ENCODE data around the gene SHMT2.

Gene SHMT2

DNA sequence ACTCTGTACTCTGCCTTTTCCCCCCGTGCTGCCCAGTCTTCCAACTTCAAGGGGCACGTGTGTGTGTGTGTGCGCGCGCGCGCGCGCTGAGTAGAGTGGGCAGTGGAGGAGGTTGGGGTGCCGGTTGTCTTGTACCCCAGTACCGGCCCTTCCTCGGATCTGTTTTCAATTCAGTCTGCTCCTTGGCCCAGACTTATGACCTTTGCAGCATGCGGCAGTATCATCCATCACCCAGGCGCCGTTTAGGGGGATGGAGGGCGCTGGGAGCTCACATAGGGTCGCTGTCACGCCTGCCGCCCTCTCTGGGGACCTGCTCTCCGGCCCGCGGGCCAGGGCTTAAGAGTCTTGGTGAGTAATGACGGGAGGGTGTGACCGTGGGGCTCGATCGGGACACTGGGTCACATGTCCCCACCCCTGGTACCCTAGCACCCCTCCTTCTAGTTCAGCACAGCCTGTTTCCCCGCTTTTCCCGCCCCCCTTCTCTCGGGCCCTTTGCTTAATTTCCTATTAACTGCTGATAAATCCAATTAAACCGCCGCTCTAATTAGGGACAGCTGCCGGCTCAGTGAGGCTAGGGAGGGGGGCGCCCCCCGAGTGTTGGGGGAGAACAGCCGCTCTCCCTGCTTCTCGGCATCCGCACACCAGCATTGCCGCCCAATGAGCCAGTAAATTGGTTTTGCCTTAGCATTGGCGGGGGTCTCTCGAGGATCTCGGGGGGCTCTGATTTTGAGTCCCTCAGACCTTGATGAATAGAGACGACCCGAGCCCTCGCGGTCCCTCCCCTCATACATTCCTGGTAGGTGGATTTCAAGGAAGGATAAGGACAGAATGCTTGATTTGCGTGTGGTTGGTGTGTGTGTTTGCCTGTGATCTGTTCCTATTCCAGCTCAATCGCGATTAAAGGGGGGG, 12.1 kb downstream of the SHMT2 start:
- peak; percentile 49 for DNase-seq

DNA sequence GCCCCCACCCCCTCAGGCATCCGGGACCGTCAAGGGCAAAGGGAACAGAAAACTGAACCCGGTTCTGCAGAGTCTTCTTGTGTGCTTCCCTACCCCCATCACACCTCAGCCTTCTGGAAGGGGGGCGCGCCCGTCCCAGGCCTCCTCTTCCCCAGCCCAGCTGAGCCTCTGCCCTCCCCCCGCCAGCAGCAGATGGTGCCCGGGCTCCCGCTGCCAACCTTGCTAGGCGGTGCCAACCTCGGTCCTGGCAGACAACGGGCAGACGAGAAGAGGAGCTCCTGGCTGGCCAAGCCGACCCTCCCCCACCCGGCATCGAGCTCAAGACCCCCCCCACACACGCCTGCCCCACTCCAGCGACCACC, 12.8 kb downstream of the SHMT2 start:
- peak; percentile 85 for DNase-seq

DNA sequence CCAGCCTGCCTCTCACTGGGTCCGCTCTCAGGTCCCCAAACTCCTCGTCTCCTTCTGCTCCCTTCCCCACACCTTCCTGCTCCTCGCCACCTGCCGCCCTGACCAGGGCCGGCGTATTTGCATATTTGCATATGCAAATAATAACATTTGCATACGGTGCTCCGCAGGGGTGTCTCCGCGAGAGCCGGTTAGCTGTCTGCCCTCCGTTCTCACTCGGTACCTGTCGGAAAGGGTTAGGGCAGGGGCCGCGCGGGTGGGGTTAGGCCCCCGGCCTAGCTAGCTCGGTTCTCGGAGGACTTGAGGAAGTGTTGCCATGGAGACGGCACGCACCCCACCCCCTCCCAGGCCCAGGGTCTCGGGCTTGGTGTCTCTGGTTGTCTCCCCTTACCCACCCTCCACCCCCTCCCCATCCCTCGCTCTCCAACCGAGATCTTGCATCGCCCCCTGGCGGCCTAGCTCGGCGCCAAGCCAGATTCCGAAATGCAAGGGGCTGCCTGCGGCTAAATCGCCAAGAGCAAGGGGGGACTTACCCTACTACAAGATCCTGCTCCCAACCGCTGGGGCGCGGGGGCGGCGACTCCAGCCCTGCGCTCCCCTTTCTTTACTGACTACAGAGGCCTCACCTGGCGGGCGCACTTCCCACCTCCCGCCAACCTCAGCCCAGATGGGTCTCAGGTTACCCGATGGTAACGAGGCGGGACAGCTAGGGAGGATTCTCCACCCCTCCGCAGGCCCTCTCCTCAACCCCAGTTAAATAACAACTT, 13.4 kb downstream of the SHMT2 start:
- peak; percentile 99 for DNase-seq

DNA sequence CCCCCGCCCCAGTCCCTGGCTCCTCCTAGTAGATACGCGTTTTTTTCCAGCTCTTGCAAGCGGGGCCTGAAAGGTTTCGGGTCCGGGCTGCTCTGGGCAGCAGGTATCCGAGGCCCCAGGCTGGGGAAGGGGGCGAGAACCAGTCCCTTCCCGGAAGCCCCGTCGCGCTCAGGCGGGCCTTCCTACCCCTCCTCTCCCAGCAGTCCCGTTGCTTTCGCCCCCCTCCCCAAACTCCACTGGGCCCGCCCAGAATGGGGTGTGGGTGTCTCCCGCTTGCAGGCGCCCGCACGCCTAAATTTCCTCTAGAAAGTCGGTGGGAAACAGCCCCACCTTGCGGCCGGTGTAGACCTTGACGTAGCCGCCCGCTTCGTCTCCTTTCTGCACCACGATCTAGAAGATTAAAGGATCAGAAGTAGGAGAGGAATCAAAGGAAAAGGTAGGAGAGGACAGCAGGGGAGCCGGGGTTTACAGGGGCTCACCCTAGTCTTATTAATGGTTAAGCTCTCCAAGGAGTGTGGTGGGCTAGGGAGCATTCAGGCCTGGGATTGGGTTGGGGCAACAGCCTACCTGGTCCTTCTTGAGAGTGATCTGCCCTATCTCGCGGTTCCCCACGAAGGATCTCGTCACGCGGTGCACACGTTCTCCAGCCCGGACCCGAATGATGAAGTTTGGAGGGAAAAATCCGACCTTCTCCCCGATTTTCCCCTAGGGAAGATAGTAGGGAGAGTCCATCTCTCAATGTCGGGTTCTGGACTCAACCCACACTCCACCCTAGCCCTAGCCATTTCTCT, 14.2 kb downstream of the SHMT2 start:
- DNase-seq = peak; percentile 78

DNA sequence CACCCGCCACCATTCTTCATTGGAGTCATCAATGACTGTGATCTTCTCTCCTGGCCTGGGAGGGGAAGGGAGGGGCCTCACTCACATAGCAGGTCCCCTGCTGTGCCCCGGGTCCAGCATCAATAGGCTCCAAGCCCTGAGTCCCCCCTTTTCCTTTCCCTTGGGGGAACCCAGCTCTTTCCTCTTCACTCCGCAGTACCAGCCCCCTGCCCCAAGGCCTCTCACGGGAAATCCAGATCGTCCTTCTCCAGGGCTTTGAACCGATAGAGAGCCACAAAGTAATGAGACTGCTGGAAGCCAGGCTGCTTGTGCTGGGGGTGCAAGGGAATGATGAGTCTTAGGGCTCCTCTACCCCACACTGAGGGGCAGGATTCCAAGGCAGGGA, 14.8 kb downstream of the SHMT2 start:
- DNase-seq = no peak

DNA sequence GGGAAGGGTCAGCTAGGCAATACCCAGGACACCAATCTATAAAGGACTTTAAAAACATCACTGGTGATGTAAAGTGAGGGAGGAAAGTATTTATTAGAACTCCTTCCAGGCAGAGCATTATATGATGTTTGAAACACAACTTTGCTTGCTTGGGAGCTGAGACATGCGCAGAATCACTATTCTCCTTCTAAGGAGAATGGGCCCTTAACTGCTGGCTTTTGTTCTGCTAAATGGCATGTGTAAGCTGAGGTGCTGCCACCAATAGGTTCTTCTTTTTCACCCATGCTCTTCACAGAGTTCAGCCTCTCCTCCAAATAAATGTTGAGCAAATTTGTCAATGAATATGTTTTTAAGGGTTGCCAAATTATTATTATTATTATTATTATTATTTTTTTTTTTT, 17.5 kb downstream of the SHMT2 start:
- no peak for DNase-seq

DNA sequence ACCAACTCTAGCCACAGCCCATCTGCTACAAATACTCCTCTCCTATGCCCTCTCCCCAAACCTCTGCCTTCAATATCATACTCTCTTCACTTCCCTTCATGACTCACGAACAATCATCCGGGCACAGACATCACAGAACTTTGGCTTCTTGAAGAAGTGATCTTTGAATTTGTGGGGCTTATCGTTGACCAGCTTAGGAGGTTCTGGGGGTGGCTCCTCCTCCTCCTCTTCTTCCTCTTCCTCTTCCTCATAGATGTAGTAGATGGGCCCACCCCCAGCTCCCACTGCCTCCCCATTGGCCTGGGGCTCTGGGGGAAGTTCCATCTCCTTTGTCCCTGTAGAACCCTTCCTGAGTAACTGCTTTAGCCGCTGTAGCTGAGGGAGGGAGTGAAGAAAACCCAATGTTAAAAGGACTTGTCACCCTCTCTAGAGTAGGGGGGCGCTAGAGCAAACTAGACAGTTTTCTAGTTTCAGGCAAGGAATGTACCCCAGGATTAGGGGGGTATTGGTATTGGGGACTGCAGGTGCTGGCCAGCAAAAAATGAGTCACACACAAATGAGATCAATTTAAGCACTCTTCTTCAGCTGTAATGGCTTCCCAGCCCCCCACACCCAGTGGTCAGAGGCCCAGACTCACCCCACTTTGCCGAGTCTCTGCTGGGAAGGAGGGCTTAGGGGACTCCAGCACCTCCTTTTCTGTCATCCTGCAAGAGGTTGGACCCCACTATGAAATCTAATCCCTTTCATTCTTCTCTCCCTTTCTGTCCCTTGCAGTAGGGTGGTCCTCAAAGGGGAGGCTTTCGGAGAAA, 19.6 kb downstream of the SHMT2 start:
- DNase-seq = no peak

DNA sequence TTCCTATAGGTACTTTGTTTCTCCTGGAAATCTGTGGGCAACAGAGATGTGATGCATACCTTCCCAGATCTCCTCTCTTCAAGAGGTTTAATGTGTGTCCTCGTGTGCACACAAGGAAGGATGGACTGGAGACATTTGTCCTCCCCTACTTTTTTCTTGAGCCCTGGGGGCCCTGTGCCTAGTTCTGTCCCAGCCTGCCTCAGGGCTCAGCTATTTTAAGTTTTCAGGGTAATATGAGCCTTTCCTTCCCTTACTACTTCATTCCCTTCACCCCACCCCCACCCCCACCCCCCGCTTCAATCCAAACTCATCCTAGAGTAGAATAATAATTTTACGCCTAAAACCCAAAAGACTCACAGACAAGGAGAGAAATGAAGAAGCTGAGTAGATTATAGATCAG, 21.0 kb downstream of the SHMT2 start:
- no peak for DNase-seq

DNA sequence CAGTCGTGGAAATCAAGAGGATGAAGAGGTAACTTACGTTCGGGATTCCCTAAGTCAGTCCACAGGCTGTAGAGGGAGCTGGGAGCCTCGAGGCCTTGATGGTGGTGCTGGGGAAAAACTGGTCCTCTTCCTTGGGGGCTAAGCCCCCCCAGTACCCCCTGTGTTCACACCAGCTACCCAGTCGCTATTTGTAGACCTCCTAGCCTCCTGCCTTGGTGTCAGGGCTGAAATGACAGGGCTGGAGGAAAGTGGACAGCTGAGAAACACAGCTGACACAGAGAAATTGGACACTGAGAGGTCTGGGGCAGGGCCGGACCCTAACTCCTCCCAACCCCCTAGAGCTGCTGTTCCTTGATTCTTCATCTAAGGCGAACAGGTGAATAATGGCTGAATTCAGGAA, 21.4 kb downstream of the SHMT2 start, which contains the start of gene STAC3:
STAC3 (minus strand) TSS at position 232 of the 400 bp plus-strand sequence. CDS start 1,551 bp downstream, outside the sequence.
- DNase-seq = no peak

DNA sequence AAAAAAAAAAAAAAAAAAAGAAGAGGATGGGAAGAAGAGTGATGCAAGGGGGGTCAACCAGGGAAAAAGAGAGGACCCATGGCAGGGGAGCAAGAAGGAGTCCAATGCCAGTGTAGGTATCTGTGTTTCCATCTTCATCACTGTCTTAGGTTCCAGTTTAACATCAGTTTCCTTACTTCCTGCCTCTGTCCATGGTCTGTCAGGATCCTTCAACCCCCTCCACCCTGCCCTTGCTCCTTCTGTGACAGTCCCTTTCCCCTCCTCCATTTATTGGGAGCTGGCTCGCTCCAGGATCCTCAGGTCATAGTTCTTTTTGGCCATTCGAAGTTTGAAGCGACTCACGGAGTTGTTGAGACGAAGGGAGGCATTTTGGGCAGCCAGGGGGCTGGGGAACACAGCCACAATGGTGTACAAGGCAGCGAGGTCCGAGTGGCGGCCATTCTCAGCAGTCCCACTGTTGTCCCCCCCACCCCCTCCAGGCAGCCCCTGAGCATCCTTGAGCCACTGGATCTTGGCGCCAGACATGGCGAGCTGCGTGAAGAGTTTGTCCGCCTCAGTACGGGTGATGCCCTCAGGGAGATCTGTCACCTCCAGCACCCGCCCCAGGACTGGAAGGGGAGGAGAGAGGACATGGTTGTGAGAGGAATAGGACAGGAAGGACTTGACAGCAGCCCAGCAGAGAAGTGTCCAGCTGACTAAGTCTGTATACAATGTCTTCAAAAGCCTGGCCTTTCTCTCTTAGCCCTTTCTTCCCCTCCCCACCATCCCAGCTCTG, 25.2 kb downstream of the SHMT2 start:
- no peak for DNase-seq

DNA sequence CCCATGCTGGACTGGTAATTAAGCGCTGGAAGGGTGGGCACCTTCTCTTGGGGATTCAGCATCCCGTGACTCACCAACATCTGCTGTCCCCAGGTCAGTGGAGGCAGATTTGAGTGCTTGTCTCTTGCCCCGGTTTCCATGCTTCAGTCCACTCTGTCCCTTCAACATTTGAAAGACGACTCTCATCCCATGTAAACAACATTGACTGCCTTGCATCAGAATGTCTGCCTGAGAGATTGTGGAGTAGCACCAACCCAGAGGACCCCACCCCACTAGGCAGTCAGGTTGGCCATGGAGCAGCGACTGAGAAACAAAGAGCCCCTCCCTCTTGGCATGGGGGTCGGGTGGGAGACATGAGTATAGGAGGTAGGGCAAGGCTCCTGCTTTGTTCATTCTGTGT, 26.4 kb downstream of the SHMT2 start:
- no peak for DNase-seq

DNA sequence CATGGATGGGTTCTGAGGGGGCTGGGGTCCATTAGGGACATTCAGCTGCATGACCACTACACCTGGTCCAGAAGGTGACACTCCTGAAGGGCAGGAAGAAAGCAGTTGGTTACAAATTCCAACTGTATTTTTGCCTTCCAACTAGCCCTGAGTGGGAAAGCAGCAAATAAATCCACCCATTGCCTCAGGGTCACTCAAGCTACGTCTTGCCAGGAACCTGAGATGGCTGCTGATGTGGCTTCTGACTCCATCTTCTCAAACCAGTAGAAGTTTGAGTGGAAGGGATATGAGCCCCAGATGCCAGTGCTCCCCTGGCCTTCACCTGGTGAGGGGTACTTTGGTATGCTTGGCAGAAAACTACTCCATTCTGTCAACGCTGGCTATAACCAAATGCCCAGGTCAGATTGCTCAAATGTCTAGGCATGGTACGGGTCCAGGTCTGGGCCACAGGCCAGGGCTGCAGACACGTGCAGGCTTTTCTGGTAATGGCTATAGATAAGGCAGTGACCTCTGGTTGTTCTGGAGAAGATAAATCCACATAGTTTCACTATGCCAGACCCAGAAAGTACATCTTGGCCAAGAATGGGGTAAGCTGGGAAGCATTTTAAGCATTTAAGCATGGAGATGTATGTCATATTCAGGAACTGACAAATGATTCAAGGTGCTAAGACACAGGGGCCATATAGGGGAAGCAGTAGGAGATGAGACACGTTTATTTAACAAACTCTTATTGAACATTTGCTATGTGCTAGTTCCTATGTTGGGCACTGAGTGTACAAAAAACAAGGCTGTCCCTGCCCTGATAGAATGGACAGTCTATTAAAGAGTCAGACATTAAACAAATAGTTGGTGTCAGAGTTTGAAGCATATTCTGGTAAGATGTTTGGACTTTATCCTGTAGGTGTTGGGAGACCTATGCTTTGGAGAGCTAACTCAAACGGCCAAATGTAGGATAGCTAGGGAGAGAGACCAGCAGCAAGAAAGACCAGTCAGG, 29.8 kb downstream of the SHMT2 start:
- DNase-seq = no peak

DNA sequence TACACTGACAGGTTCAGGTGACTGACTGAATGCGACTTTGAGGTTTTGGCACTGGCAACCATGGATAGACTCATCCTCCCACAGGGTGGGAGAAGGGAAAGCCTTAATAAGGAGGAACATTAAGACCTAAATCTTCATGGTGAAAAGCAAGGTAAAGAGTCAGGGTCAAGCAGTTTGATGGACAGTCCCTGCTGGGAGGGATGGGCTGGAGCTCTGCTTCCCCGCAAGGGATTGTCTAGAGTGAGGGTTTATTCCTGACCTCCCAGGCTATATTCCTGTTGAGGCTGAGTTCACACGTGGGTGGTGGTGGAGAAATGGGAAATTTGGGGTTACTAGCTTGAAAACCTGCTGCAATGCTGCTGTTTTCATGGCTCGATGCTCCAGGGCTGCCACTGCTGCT, 30.9 kb downstream of the SHMT2 start:
- no peak for DNase-seq

DNA sequence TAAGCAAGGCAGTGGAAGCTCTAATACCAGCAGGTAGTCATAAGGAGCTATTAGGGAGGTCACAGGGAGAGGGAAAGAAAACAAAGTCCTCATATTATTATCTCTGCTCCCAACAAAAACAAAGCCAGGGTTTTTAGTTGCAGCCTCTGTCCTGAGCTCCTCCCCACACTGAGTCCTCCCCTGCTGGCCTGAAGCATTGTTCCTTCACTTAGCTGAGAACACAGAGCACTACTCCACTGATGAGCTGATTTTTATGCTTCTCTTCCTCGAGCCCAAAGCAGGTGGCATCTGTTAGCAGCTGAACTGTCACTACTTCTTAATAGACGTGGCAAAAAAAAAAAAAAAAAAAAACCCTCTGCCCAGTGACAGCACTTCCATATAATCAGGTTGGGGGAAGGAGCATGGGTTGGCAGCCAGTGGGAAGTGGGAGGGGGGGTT, 31.9 kb downstream of the SHMT2 start:
- DNase-seq = no peak

DNA sequence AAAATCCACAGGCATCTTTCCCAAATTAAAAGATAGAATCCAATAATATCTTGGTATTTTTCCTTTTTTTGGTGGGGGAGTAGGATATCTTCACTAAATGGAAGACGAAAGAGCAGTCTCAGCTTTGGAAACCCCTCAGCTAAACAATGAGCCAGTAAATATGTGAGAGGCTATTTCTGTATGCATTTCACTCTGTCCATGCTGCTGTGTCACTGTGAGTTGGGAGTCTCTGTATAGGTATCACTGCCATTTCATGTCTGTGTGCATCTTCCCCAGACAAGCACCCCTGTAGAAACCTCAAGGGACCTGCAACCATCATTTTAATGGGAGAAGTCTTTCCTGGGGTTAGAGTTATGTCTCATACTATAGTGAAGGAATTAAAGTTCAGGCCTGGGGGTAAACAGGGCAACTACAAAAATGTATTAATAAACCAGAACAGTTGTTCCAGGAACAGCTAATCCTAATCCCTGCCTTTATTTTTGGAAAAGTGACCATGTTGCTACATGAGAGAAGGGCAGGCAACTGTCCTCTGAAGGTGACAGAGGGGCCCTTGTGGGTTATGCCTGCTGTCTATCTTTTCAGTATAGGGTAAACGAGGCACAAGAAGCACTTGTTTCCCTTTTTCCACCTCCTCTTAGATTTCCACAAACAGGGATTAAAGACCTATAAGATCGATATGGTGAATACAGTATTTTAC, 32.8 kb downstream of the SHMT2 start:
- no peak for DNase-seq

DNA sequence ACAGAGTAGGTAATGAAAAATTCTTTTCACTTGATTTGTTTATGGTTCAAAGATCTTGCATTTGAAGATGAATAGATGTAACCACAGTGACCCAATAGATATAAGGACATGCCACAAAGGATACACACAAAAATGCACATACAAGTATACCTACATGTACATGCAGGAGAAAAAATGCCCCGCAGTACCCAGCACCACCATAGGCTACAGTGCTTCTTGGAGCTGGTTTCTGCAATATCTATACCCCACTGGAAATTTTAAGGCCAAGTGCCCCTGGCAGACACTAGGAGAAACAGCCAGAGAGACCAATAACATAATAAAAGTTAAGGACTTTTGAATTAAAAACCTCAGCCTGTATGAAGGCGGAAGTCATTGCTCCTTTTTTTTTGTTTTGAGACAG, 33.6 kb downstream of the SHMT2 start:
- no peak for DNase-seq

DNA sequence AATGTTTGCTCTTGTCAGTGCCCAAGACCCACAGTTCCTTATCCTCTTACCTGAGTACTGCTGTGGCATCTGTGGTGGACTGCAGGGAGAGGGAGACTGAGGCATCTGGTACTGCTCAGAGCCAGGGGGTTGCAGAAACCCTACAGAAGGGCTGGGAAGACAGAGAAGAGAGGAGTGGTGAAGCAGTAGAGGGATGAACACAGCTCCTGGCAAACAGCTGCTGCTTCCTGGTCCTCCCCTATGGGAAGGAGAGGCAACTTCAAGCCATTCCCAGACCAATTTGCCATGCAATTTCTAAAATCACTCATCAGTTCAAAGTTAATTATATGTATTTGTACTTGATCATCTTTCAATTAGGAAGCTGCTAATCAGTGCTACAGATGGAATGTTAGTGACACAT, 37.2 kb downstream of the SHMT2 start:
- DNase-seq = no peak

DNA sequence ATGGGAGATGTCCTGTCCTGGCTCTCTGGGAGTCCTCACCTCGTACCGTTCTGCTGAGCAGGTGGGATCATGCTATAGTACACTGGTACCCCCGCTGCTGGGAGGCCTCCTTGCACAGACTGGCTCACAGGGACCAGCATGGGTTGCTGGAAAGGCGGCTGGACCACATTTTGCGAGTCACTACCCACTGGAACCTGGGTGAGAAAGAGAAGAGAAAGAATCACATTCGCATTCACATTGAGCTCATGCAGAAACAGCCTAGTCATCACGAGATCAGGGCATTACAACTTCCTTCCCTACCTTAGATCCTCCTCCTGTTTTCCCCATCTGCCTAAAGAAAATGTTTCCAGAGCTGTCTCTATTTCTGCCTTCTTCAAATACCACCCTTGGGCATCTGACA, 38.8 kb downstream of the SHMT2 start:
- DNase-seq = no peak

DNA sequence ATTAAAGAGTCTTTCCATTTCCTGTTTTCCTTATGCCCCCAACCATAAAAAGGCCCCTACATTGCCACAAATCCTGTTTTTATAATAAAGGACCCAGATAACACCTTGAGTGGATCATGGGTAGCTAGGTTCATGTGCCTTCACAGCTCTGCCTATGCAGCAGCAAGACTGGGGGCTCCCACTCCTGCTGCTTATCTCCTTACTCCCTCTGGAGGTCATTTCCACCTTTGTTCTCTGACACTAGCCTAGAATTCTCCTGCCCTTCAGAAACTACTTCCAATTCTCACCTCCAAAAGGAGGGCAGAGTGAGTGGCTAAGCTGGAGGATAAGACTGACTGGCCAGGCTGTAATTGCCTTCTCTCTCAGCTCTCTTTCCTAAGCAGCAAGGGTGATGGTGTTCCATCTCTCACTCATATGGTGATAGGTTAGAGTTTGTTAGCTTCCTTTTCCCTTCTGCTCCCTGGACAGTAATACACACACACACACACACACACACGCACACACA, 41.5 kb downstream of the SHMT2 start:
- no peak for DNase-seq

Measured in NCI-H526 treated with DMSO at 0.1 percent for 48 hours (cell line).